GM21825 (cell line): ENCODE measurements around the gene TDP1.
A peak's percentile ranks its signal among the peaks of the same experiment; 100 is the strongest.

Experiments
- ATAC-seq: cut with Tn5 transposase; IDR thresholded peaks from one replicate; pipeline ENCODE4 v1.9.1; 2021; ENCODE audit warnings: mild to moderate bottlenecking, moderate library complexity; ENCODE audit not compliant: unreplicated experiment

Gene TDP1

DNA sequence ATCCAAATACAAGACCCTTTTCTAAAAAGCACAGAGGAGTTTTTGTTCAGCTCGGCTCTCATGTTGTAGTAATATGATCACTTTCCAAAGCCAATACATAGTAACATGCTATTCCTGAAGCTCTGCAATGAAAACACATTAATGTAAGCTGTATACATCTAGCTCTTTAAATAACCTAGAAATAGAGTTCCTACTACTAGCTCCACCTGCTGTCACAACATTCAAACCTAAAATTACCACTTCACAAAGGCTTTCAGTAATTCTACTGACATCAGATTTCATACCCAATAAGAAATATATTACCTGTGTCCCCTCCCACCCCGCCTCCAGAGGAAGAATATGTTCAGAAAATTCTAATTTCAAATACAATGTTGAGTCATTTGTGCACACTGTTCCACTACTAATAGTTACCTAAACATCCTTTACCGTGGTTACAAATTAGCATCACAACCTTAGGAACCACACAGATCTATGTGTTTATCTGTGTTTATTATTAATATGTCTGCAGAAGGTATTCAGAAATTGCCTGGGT, 19.0 kb upstream of the TDP1 start:
- ATAC-seq = no peak

DNA sequence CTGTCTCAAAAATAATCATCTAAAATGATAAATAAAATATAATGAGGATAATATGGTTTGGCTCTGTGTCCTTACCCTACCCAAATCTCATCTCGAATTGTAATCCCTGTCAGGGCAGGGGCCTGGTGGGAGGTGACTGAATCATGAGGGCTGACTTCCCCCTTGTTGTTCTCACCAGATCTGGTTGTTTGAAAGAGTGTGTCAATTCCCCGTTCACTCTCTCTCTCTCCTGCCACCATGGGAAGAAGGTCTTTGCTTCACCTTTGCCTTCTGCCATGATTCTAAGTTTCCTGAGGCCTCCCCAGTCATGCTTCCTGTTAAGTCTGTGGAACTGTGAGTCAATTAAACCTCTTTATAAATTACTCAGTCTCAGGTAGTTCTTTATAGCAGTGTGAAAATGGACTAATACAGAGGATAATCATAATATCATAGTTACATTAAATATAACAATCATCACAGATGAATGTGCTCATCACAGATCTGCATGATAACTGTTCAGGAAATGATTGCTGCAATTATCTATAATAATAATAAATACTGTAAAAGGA, 13.8 kb upstream of the TDP1 start:
- no peak for ATAC-seq

DNA sequence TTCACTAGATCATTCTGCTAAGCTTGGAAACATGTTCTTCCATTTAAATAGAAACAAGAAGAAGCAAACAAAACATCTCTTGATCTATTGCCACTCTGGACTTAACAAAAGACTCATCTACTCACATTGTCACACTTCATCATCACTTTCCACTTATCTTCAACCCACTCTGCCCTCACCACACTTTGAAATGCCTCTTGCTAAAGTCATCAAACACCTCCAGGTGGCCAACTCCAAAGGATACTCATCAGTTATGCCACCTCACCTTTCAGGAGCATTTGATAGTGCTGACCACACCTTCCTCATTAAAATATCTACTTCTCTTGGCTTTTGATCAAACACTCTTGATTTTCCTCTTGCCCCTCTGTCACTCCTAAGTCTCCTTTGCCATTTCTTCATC, 8.4 kb upstream of the TDP1 start:
- ATAC-seq = no peak

DNA sequence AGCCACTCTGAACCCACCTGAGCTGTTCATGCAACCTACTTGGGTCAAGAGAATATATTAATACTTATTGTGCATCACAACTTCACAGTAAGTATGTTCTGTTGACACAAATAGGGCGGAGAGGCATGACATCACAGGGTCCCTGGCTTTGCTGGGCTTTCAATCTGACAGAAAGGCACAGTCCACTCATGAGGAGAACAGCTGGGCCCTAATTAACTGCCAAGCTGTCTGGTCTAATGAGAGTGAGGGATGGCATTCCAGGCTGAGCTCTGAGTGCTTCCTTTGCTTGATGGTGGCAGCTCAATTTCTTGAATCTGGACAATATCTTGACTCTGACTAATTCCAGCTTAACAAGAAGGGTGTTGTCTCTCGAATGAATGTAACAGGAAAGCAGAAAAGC, 3.2 kb upstream of the TDP1 start:
- ATAC-seq = no peak

DNA sequence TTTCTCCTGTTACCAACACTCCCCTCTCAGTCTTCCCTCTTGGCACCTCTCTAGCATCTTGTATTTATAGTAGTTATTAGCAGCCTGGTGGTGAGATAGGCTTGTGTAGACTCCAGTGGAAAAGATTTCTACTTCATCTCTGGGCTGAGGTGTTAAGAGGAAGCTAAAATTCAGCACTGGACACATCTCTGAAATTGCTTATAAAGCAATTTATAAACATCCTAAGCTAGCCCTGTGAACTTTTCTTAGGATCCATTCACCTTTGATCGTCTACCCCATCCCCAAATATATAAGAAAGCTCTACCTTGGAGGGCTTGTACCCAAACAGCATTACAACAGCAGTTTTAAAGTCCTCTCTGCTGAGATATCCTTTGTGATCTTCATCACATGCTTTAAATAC, 2.1 kb upstream of the TDP1 start:
- ATAC-seq = no peak

DNA sequence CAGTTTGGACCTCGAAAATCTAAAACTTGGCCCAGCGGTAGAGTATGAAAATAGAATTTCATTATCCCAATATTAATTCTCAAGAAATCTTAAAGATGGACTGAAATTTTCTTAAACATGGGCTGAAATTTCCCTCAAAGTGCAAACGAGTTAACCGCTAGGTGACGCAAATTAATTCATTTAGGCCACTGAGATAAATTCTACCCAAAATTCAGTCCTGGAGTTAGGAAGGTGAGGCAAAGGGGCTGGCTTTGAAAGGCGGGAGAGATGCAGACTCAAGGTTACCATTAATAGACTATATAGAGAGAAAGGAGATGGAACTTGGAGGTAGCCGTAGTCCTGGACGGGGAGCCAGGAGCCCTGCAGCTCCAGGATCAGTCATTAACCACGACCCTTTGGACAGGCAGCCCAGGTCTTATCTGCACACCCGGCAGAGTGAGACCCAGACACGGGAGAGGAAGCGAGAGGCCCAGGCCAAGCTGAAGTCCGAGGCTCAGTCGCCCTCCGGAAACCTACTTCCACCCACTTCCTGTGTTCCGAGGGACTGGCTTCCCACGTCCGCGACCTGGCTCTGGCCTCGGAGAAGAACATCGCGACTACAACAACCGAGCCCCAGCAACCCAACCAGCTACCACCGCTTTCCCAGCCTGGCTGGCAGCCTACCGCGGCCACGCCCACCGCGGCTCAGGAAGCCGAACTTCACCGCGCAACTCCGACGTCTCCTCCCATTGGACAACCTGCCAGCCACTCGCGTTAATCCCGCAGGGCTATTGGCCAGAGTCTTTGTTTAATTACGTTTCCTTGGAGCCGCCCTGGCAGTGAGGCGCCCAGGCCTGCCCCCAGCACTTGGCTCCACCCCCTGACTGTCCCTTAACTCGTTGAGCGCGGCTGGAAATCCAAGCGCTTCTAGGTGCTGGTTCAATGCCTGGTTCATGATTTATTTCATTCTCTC, 1.4 kb upstream of the TDP1 start, which contains the start of gene EFCAB11:
Gene EFCAB11, minus strand, starts transcription at position 661 of the 952 bp plus-strand sequence. Its CDS starts 70 bp downstream, at position 591.
- peak; percentile 84 for ATAC-seq

DNA sequence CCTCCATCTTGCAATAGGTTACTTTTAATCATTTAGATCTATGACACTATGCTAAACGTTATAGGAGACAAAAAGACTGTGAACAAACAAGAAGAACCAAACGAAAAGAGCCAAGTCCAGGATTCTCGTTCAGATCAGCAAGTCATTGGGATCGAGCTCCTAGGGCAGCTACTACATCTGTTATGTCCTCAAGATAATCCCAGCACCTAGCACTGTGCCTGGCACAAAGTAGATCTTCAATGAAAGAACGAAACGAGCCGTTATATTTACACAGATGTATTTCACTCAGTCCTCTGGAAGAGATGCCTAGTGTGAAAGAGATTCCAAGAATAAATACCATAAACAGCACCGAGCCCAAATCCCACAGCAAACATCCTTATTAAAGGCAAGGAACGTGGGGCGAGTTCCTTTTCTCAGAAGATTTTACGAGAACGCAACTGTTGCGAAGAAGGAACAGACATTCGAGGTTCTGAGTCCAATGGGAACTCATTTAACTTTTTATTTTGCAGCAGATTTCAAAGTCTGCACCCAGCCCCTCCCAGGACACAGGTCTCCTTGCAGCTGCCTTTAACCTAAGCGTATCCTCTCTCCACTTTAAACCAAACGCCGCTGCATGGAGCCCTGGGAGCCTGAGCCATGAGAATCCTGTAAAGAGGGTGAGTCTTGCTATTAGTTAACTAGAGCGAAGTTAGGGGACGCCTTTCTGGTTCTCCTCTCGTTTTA, 544 bp upstream of the TDP1 start:
- peak; percentile 8 for ATAC-seq

DNA sequence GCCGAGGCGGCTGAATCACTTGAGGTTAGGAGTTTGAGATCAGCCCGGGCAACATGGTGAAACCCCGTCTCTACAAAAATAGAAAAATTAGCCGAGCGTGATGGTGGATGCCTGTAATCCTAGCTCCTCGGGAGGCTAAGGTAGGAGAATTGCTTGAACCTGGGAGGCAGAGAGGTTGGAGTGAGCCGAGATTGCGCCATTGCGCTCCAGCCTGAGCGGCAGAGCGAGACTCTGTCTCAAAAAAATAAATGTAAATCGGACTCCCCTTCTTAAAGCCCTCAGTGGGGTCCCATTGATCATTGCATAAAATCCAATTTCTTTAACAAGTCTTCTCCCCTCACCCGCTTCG, 908 bp downstream of the TDP1 start:
- ATAC-seq = no peak

DNA sequence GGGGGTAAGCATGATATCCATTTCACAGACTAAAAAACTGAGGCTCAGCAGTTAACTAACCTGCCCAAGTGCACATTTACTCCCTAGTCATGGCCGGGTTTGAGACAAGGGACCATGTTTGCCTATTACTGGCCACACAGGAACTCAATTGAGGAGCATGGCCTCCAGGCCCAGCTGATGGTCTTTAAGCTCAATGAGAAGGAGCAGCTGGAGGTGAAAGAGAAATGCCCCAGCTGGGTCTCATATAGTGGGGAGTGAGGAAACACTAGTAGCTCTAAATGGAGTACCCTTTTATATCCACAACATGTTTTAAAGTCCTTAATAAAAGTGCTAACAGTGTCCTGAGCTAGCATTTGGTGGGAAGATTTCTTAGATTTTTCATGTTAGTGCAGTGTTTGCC, 1.6 kb downstream of the TDP1 start:
- ATAC-seq = no peak

DNA sequence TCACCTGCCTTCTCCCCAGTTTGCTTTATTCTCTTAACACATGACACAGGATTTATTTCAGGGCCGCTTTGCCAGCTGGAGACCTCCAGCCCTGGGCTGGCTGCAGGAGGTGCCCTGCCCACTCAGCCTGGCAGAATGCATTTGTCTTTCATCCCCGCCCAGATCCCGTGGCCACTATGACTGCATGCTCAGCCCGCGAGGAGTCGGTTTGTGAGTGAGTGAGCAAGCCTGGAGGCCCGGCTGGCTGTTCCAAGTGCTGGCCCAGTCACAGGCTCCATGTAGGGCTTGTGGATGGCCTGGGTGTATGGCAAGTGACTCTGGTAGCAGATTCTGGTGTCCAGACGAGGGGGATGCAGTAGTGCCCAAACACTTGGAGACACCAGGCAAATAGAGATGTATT, 2.1 kb downstream of the TDP1 start:
- no peak for ATAC-seq

DNA sequence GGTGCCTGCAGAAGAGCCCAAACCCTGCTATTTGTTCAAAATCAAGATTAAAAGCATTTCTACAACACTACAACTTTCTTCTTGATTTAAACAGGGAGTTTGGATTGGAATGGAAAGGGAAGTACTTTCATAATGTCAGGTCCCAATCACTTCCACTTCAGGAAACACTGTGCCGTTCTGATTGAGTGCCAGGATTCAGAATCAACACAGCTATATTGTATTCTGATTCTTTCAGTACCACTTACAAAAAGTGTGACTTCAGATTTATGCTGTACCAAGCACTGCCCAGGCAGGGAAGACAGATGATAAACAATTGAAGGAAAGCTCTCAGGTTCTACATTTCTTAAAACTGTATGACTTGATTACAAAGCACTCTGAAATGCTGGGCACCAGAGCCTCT, 3.2 kb downstream of the TDP1 start:
- no peak for ATAC-seq

DNA sequence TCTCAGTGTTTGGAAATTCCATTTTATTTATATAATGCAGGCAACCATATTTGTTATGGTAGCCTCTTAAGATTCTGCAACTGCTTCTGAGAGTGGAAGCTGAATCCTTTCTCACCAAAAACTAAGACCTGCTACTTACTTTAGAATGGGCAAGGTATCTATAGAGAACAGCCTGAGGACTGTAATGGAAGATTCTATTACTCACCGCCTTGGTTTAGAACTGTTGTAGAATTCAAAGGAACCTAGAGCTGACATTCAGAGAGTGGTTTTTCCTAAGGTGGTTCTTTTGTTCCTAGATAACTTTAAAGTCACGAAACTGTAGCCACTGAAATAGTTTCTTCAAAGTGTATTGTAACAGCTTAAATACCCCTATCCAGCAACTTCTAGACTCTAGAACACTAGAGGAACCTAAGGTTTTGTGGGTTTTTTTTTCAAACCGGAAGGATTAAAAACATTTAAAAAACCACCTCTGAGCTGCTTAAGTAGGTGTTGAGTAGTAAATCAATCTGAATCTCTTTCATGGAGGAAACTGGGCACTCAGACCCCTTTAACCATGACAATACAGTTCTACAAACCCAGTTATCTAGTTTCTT, 4.2 kb downstream of the TDP1 start:
- no peak for ATAC-seq

DNA sequence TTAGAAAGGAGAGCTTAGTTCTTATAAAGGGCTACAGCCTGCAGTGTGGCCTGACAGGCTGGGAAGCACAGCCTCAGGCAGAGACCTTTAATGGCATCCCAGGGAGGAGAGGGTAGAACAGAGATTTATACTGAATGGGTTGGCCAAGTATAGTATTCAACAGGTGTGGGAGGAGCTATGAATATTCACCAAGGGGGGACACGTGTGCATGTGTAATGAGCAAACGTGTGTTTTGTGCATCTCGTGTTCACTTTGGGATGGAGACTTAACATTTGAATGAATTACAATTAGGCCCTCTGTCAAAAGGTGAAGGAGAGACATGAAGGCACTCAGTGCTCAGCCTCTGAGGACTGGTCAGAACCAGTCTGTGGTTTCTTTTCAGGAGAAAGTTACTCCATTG, 5.2 kb downstream of the TDP1 start:
- ATAC-seq = no peak

DNA sequence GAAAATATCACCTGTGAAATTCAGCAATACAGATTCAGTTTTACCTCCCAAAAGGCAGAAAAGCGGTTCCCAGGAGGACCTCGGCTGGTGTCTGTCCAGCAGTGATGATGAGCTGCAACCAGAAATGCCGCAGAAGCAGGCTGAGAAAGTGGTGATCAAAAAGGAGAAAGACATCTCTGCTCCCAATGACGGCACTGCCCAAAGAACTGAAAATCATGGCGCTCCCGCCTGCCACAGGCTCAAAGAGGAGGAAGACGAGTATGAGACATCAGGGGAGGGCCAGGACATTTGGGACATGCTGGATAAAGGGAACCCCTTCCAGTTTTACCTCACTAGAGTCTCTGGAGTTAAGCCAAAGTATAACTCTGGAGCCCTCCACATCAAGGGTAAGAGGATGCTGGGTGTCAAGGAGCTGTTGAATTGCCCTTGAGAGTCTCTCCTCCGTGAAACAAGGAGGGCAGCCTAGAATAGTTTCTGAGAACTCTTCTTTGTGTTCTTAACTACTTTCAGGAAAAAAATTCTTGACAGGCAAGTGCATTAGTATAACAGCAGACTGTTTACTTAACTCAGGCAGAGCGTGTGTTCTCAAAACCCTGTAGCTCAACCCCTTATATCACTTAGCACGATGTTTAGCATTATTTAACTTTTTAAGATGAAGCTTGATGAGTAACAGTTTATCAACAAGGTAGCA, 7.7 kb downstream of the TDP1 start:
- no peak for ATAC-seq

DNA sequence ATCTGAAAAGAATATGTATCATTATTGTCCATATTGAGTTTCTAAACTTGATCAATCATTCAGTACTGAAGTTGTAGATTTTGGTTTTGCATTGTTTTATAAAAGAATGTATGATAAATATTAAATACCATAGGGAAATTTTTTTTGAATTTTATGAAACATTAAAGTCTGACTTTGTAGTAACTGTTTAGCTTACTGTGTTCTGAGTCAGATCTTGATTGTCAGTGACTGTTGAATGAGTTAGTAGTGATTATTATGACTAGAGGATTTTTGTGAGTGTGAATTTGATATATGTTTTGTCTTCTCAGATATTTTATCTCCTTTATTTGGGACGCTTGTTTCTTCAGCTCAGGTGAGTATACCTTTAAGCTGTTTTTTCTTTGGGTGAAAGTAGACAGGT, 10.1 kb downstream of the TDP1 start:
- no peak for ATAC-seq

DNA sequence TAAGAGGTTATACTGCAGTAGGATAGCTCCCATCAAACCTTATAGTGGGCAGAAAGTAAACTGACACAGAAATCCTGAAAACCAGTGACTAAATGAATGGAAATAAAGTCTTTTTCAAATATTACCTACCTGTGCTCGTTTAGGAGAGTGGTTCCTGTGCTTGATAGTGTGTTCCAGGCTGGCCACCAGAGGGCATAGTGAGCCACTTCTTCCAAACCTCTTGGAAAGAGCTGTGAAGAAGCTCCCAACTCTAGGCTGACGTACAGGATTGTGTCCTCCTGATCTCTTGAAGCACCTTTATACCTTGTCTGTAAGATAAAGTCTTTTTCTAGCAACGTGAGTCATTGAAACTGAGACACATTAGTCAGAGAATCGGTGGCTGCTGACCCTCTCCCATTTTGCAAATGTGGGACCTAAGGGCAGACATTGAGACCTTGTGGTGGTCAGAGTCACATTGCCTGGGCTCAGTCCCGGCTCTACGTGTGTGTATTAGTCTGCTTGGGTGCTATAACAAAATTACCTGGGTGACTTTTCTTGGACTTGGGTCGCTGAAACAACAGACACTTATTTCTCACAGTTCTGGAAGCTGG, 17.6 kb downstream of the TDP1 start:
- peak; percentile 54 for ATAC-seq

DNA sequence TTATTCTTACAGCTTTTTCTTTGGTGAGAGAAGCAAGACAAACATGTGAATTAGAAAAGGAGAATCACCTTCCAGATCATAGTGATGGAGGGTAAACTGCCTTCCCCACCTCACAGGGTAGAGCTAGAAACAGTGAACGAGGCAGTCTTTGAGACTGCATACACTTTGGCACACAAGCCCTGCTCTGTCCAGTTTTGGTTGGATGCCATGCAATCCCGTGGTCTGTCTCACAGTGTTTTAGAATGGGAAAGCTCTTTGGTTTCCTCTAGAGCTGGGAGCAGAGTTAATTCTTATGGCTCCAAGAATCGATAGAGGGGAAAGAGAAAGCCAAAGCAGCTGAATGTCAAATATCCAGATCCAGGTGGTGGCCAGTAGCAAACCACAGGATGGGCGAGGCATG, 21.9 kb downstream of the TDP1 start:
- no peak for ATAC-seq

DNA sequence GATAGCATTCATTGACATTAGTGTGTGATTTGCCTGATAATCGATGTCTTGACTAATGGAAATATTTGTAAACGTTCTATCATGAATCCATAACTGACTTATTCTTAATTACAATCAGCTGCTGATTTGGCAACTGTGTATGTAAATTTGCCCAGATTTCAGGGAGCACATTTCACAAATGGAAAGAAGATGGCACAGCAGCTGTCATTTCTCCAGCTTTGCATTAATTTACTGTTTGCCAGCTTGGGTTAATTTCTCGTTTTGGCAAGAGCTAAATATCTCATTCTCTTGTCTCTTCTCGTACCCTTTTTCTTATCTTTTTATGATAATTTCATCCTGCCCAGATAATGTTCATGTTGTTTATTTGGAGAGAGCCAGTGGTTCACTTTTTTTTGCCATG, 22.9 kb downstream of the TDP1 start:
- ATAC-seq = no peak

DNA sequence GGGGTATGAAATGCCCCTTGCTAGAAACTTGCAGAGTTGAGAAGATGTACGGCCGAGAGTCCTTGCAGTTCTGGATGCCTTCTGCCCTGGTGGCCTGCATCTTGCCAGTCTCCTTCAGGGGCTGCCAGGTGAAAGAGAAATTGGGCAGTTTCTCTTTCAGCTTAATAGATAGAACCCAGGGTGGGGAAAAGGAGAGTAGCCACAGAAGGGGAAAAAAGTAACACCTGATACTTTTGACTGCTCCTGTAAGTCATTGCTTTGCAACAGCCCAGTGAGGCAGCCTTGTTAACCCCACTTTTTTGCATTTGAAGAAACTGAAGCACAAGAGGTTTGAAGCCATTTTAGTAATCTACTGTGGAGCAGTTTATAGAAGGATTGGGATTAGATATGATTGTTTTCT, 27.6 kb downstream of the TDP1 start:
- no peak for ATAC-seq

DNA sequence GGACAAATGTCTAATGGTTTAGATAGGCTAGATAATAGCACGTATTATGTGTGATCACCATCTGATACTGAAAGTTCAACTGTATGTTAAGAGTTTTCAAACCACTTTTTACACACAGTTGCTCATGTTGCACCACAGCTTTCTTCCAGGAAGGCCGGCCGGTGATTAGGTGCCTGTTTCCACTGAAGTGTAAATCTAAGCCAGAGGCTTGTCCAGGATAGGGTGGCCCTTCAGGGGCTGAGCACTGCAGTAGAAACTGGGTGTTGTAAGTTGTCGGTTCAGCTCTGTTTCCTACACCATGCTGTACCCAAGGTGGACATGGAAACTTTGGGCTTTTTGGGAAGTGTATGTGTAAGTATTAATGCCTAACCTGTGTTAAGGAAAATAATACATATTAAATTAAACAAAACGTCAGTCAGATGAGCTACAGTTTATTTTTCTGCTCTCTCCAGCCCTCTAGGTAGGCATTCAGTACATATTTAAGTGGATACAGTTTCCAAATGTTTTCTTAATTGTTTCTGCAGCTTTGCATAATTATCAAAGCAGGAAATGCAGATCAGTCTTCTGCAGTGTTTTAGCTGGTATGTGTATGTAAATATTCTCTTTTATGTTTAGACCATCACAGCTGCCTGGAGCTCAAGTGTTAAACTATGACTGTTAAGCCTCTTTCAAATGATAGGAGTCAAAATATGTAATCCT, 30.9 kb downstream of the TDP1 start:
- ATAC-seq = no peak
